HG03280 (cell line): Measurements from ENCODE around the gene CABLES2.
A peak's percentile ranks its signal among the peaks of the same experiment; 100 is the strongest.

Experiments
- ATAC-seq: cut with Tn5 transposase; IDR thresholded peaks from one replicate; pipeline ENCODE4 v1.9.1; 2021; ENCODE audit warnings: mild to moderate bottlenecking, moderate library complexity; ENCODE audit not compliant: unreplicated experiment

The CABLES2 gene

DNA sequence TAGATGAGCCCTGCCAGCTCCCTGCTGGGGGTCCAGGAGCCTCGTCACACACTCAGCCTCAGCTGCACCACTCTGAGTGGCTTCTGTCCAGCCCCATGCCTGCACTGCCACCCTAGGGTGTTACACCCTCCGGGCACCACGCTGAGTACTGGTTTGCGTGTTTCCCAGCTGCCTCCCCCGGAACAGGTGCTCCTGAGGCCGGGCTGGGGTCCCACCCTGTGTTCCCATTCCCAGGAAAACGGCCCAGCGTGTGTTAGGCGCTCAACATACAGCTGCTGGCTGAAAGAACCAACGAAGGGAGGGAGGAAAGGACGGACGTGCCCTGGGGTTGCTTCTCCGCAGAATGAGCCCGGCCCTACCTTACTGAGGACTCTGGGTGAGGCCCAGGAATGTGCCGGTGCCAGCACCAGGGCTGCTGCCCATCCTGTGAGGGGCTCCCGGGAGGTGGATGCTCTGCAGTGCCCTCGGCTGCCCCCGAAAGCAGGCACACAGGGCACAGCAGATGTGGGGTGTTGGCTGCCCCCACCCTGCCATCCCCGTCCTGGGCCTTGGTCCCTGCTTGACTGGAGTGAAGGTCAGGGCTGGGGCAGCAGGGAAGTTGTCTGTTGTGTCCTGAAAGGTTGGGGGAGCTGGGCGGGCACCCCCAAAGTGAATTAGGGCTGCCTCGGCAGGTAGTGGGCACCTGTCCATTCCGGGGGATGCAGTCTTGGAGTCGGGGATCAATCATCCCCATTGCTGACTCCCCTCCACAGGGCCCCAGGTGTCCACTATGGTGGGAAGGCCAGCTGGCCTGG lies 56.3 kb downstream of the CABLES2 start:
- no peak for ATAC-seq

DNA sequence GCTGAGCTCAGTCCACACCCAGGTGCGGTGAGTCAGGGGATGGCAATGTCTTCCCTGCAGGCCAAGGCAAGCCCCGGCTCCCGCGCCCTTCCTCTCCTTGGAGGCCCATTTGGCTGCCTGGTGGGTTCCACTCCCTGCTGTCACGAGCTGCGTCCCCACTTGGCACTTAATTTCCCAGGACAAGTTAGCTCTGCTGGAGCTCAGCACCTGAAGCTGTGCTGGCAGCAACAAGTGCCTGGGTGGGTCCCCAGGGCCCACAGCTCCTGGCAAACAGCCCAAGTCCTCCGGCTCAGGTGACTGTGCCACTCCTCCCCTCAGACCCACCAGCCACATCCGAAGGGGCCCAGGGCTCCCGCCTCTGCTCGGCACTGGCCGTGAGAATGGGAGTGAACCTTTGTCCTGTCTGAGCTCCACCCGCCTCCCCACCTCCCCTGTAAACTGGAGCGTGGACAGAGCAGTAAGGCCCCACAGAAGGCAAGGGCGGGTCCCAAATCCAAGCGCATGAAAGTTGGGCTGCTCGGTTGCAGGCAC lies 56.9 kb downstream of the CABLES2 start:
- ATAC-seq, result no peak

DNA sequence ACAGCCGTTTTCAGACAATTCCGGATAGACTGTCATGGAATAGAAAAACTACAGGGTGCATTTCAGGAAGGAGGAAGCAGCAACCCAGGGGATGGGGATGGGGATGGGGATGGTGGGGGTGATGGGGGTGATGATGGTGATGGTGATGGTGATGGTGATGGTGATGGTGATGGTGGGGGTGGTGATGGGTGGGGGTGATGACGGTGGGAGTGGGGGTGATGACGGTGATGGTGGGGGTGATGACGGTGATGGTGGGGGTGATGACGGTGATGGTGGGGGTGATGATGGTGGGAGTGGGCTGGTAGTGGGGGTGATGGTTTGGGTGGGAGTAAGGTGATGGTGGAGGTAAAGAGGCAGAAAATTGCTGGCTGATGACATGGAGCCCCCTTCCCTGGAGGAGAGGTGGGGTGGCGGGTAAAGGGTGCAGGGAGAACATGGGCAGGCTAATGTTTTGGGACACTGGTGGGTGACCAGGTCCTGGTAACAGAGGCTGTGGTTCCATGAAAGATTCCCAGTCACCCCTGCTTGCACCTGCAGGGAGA lies 57.5 kb downstream of the CABLES2 start:
- ATAC-seq, result no peak

DNA sequence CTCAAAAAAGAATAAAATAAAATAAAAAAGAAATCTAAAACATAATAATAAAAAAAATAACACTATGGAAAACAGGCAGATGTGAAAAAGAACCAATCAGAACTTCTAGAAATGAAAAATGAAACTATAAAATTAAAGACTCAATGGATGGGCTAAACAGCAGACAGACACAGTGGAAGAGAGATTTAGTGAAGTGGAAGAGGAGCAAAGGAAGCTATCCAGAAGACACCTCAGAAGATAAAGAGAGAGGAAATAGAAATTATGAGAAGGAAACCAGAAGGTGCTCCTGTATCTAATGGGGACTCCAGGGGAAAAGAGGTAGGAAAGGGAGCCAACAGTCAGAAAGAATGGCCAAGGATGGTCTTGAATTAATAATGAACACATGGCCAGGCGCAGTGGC lies 58.5 kb downstream of the CABLES2 start:
- ATAC-seq, result no peak

DNA sequence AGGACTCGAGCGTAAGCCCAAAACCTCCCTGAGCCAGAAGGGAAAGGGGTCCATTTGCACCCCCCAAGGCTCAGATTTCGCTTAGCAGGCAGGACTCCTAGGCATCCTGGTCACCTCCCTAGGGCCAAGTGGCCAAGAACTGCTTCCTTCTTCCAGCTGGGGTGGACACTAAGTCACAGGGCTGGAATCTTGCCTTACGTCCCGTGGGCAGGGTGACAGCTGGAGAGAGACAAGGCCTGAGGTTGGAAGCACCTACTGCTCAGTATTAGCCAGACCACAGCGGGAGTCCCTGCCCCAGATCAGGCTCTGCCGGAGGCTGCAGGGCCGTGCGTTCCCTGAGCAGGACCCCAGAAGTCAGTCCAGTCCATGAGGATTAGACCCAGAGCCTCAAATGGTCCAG lies 59.6 kb downstream of the CABLES2 start:
- no peak for ATAC-seq

DNA sequence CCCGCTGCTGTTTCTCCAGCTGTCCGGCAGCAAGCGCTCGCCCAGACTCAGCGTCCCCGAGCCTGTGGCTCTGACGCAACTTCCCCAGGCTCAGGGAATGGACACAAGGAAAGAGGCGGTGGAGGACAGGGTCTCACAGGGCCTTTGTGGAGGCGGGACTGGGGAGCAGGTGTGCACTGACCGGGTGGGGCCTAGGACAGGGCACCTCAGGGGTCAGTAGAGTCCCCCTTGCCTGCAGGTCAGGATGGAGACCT lies 60.0 kb downstream of the CABLES2 start:
- ATAC-seq, result no peak

DNA sequence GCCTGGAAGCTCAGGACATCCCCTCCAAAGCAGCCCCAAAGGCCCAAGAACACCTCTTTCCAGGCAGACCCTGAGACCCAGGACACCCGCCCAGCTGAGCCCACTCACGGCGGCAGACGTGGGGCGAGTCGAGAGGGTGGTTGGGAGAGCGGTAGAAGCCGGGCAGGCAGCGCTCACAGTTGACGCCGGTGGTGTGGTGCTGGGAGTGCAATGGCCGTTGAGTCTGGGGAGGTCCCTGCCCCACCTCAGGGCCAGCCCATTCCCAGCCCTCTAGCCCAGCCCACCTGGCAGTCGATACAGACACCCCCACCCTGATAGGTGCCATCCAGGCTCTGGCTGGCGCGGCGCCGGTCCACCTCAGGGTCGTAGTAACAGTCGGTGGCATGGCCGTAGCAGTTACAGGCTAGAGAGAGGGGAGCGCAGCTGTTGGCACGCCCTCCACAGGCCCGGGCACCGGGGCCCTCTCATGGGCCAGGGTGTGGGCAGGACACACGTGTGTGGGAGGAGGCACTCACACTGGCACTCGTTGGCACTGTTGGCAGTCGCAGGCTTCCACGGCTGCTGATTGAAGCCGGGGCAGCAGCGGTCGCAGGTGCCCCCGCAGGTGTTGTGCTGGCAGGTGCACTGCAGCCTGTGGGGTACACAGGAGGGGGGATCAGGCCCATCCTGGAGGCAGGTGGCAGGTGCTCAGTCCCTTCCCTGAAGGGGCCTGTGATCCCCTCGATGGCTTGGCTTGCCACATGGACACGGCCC lies 60.5 kb downstream of the CABLES2 start:
- no peak for ATAC-seq

DNA sequence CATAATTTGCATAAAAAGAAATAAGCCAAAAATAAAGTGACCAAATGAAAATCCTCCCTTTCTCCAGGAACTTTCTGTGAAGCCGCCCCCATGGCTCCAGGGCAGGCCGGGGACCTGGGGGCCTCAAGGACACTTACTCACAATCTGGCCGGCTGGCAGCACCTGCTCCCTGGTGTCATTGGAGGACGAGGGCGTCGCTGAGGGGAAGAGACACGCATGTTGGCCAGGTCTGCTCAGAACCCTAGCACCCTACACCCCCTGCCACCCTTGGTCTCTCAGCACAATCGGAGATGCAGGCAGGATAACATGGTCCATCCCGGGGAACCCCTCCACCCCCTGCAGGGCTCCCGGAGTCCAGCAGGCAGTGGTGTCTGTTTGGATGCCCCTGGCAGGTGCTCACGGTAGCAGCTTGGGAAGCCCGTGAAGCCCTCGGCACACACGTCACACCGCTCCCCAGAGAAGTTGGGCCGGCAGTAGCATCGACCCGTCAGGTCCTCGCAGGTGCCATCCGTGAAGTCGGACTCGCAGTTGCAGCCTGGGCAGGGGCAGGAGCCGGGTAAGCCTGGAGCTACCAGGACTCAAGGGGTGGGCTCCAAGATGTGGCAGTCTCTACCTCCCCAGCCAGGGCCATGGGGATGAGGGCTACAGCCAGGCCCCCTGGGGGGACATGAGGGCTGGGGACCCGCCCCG lies 61.3 kb downstream of the CABLES2 start:
- ATAC-seq, result no peak

DNA sequence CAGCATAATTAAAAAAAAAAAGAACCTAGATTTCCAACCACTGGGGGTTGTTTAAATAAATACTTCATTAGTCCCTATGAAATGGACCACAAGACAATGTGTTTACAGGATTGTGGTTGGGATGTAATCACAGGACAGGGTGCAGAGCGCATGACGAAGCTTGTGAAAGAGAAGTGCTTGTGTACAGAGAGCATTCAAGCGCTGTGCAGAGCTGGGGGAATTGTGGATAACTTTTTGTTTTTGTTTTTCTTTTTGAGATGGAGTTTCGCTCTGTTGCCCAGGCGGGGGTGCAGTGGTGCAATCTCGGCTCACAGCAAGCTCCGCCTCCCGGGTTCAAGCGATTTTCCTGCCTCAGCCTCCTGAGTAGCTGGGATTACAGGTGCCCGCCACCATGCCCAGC lies 62.3 kb downstream of the CABLES2 start:
- ATAC-seq, result no peak

DNA sequence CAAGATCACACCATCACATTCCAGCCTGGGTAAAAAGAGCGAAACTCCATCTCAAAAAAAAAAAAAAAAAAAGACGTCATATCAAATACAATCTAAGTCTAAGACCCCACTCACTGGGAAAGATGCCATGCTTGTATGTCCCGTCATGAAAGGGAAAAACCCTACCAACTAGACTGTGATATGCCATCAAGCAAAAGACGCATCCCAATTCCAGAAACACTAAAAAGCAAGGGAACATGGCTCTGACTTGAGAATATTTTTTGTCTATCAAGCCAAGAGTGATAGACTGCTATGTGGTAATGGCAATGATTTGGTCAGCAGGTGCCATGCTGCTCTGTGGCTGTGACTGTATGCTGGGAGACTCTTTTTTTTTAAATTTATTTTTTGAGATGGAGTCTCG lies 63.0 kb downstream of the CABLES2 start:
- ATAC-seq, result no peak

DNA sequence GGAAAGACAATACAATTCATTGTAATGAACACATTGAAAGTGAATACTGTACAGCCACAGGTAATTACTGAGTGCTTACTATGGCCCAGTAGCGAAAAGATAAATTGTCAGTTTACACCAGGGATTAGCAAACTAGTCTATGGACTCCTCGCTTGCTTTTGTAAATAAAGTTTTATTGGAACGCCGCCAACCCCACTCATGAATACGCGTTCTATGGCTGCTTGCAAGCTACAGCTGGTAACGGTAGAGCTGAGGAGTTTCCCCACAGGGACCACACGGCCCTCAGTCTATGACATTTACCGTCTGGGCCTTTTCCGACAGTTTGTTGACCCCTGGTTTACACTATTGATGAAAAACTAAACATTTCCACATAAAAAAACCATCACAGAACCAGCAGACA lies 64.2 kb downstream of the CABLES2 start:
- ATAC-seq, result no peak

DNA sequence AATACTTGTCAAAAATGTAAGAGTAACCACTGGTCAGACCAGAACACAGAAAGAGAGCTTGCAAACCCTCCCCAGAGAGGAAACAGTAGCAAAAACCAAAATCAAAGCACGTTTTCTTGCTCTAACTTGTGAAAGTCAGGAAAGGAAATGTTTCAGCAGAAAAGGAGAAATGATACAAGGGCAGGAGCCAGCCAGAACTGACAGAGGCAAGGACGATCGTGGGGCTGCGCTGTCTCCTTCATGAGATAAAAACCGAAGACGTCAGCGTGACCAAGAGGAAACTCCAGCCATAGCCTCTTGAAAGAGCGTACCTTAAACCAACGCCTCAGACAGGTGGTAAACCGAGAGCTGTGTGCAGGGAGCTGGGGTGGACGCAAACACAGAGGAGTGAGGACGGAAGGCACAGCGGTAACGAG lies 67.4 kb downstream of the CABLES2 start:
- peak; percentile 73 for ATAC-seq
